DOHH2 (cell line): ENCODE measurements around the gene MRPL54.

Experiments used
- EZH2phosphoT487 ChIP-seq: fragments of 200-600 bp; sonication (generic); IDR thresholded peaks from 2 replicates; pipeline ENCODE4 v1.6.1; 2017; ENCODE audit warnings: borderline replicate concordance, mild to moderate bottlenecking, antibody characterized with exemption, low read length, moderate library complexity, mixed read lengths
- TF ChIP-seq, protein P1 (sequence below): fragments of 200-600 bp; sonication (generic); IDR thresholded peaks from one replicate; pipeline ENCODE4 v1.5.1; 2014; ENCODE audit warnings: antibody characterized with exemption, mild to moderate bottlenecking, low read depth, low read length; ENCODE audit not compliant: poor library complexity, severe bottlenecking

DNA sequence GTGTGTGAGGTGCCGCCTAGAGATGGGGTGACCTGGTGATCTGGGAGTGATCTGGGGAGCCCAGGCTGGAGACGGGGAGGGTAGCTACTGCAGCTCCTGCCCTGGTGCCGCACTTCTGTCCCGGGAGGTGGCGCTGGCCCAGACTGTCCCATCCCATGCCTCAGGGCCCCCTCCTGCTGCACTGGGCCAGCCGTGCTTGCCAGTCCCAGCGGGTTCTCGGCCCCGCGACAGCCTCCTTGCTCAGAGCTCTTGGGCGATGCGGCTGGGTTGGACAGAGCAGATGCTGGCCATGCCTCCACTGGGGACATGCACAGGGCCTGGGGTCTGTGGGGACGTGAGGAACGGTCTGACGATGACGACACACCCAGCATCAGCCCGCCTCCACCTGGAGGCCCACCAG, 7.0 kb downstream of the MRPL54 start:
- TF ChIP-seq, protein P1, sequence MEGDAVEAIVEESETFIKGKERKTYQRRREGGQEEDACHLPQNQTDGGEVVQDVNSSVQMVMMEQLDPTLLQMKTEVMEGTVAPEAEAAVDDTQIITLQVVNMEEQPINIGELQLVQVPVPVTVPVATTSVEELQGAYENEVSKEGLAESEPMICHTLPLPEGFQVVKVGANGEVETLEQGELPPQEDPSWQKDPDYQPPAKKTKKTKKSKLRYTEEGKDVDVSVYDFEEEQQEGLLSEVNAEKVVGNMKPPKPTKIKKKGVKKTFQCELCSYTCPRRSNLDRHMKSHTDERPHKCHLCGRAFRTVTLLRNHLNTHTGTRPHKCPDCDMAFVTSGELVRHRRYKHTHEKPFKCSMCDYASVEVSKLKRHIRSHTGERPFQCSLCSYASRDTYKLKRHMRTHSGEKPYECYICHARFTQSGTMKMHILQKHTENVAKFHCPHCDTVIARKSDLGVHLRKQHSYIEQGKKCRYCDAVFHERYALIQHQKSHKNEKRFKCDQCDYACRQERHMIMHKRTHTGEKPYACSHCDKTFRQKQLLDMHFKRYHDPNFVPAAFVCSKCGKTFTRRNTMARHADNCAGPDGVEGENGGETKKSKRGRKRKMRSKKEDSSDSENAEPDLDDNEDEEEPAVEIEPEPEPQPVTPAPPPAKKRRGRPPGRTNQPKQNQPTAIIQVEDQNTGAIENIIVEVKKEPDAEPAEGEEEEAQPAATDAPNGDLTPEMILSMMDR: no peak
- no peak for TF ChIP-seq EZH2phosphoT487
